A549 (cell line): ENCODE results near the gene TROAP. TPM values are rescaled to one million over a fixed set of nuclear protein-coding genes. Genes with fewer than 3 reads are reported as not detected.

ENCODE experiments used
- BHLHE40 ChIP-seq: IDR thresholded peaks from 2 replicates; pipeline ENCODE4 v1.6.1; 2012; ENCODE audit warnings: low read depth, low read length, inconsistent platforms
- CBX8 ChIP-seq: fragments of 200-600 bp; sonication (generic); IDR thresholded peaks from 2 replicates; pipeline ENCODE4 v1.6.1; 2016
- CHD2 ChIP-seq: fragments of 150-350 bp; IDR thresholded peaks from 2 replicates; pipeline ENCODE4 v1.6.1; 2014; ENCODE audit warnings: low read length; ENCODE audit not compliant: partially characterized antibody
- CHD4 ChIP-seq: fragments of 200-600 bp; sonication (generic); IDR thresholded peaks from 2 replicates; pipeline ENCODE4 v1.6.1; 2016; ENCODE audit warnings: antibody characterized with exemption, mild to moderate bottlenecking, borderline replicate concordance
- CTCF ChIP-seq: fragments of >200 bp; sonication (Bioruptor Twin); formaldehyde crosslinking; IDR thresholded peaks from 3 replicates; pipeline ENCODE4 v1.5.1; 2016
- E2F6 ChIP-seq: IDR thresholded peaks from 2 replicates; pipeline ENCODE4 v1.6.1; 2012; ENCODE audit warnings: low read depth, borderline replicate concordance
- ELK1 ChIP-seq: fragments of 150-350 bp; IDR thresholded peaks from 2 replicates; pipeline ENCODE4 v1.6.1; 2014; ENCODE audit warnings: low read depth, mild to moderate bottlenecking, low read length
- EP300 ChIP-seq, 2 experiments: fragments of >200 bp; sonication (Bioruptor Twin); formaldehyde crosslinking; IDR thresholded peaks; 2 replicates in 1 of 2; 3 replicates in 1 of 2; pipeline ENCODE4 v1.6.1; 2016 to 2017
- ESRRA ChIP-seq: fragments of 150-350 bp; IDR thresholded peaks from 2 replicates; pipeline ENCODE4 v1.6.1; 2014; ENCODE audit warnings: mild to moderate bottlenecking, low read length, borderline replicate concordance
- FOXS1 ChIP-seq: fragments of 250-450 bp; sonication (Bioruptor Pico); IDR thresholded peaks from 2 replicates; pipeline ENCODE4 v1.5.0; 2020; ENCODE audit warnings: mild to moderate bottlenecking, moderate library complexity
- HDAC2 ChIP-seq: fragments of 200-600 bp; sonication (generic); IDR thresholded peaks from 2 replicates; pipeline ENCODE4 v1.6.1; 2016
- HES2 ChIP-seq: fragments of >200 bp; sonication (Bioruptor Twin); formaldehyde crosslinking; IDR thresholded peaks from 2 replicates; pipeline ENCODE4 v1.6.1; 2016
- HEYL ChIP-seq: fragments of 250-450 bp; sonication (Bioruptor Pico); IDR thresholded peaks from 2 replicates; pipeline ENCODE4 v1.8.0; 2021; ENCODE audit warnings: mild to moderate bottlenecking, moderate library complexity
- HOXB13 ChIP-seq: fragments of 250-450 bp; sonication (Bioruptor Pico); IDR thresholded peaks from 2 replicates; pipeline ENCODE4 v1.5.0; 2020; ENCODE audit warnings: low read depth, mild to moderate bottlenecking, moderate library complexity
- HOXB5 ChIP-seq: fragments of 250-450 bp; sonication (Bioruptor Pico); IDR thresholded peaks from 2 replicates; pipeline ENCODE4 v1.5.0; 2020; ENCODE audit warnings: mild to moderate bottlenecking, moderate library complexity
- JUN ChIP-seq, 2 experiments: fragments of >200 bp; sonication (Bioruptor Twin); formaldehyde crosslinking; IDR thresholded peaks; 2 replicates in 1 of 2; 3 replicates in 1 of 2; pipeline ENCODE4 v1.6.1; 2016 to 2017
- KDM1A ChIP-seq: fragments of 200-600 bp; sonication (generic); IDR thresholded peaks from 2 replicates; pipeline ENCODE4 v1.6.1; 2016; ENCODE audit warnings: low read depth, mild to moderate bottlenecking
- KDM5A ChIP-seq: fragments of 200-600 bp; sonication (generic); IDR thresholded peaks from 2 replicates; pipeline ENCODE4 v1.6.1; 2016; ENCODE audit warnings: antibody characterized with exemption, mild to moderate bottlenecking
- MAZ ChIP-seq: fragments of 150-350 bp; IDR thresholded peaks from 2 replicates; pipeline ENCODE4 v1.6.1; 2014; ENCODE audit warnings: antibody characterized with exemption, low read depth, low read length, borderline replicate concordance
- MYC ChIP-seq: IDR thresholded peaks from 2 replicates; pipeline ENCODE4 v1.6.1; 2012; ENCODE audit warnings: mild to moderate bottlenecking, inconsistent platforms, low read length, improper control_type of control experiment, borderline replicate concordance
- NFE2L2 ChIP-seq: fragments of 150-350 bp; conservative IDR thresholded peaks from 2 replicates; pipeline ENCODE4 v1.6.1; 2014; ENCODE audit warnings: low read length
- NPAS2 ChIP-seq: fragments of 250-450 bp; sonication (Bioruptor Pico); IDR thresholded peaks from 2 replicates; pipeline ENCODE4 v1.8.0; 2022; ENCODE audit warnings: mild to moderate bottlenecking, moderate library complexity, borderline replicate concordance
- NR3C1 ChIP-seq: fragments of >200 bp; sonication (Bioruptor Twin); formaldehyde crosslinking; IDR thresholded peaks from 3 replicates; pipeline ENCODE4 v1.6.1; 2017
- PHF8 ChIP-seq: fragments of 200-600 bp; sonication (generic); IDR thresholded peaks from 2 replicates; pipeline ENCODE4 v1.6.1; 2016; ENCODE audit warnings: low read depth, mild to moderate bottlenecking, antibody characterized with exemption, moderate library complexity, borderline replicate concordance
- POLR2A ChIP-seq: IDR thresholded peaks from 2 replicates; pipeline ENCODE4 v1.6.1; 2012; ENCODE audit warnings: mild to moderate bottlenecking, low read length
- RAD21 ChIP-seq, 2 experiments: fragments of >200 bp in 1 of 2; sonication (Bioruptor Twin) in 1 of 2; formaldehyde crosslinking in 1 of 2; IDR thresholded peaks in 1 of 2; conservative IDR thresholded peaks in 1 of 2; 2 replicates in 1 of 2; 3 replicates in 1 of 2; pipeline ENCODE4 v1.6.1; 2012 to 2018; ENCODE audit warnings: inconsistent platforms in 1 of 2
- RARB ChIP-seq: fragments of 250-450 bp; sonication (Bioruptor Pico); IDR thresholded peaks from 2 replicates; pipeline ENCODE4 v1.8.0; 2021; ENCODE audit warnings: mild to moderate bottlenecking, moderate library complexity
- SREBF2 ChIP-seq: fragments of 450-650 bp; IDR thresholded peaks from 2 replicates; pipeline ENCODE4 v1.6.1; 2014; ENCODE audit warnings: mild to moderate bottlenecking, moderate library complexity
- TP53 ChIP-seq: fragments of 250-450 bp; sonication (Bioruptor Pico); IDR thresholded peaks from 2 replicates; pipeline ENCODE4 v1.5.0; 2021; ENCODE audit warnings: mild to moderate bottlenecking, moderate library complexity
- ZC3H11A ChIP-seq: fragments of 450-650 bp; IDR thresholded peaks from 2 replicates; pipeline ENCODE4 v1.6.1; 2014; ENCODE audit warnings: antibody characterized with exemption, mild to moderate bottlenecking
- ZFP36 ChIP-seq: fragments of 450-650 bp; IDR thresholded peaks from 2 replicates; pipeline ENCODE4 v1.6.1; 2014; ENCODE audit warnings: borderline replicate concordance; ENCODE audit not compliant: partially characterized antibody
- ZSCAN20 ChIP-seq: fragments of 250-450 bp; sonication (Bioruptor Pico); IDR thresholded peaks from 2 replicates; pipeline ENCODE4 v1.8.0; 2022; ENCODE audit warnings: mild to moderate bottlenecking, moderate library complexity
- polyA plus RNA-seq, 4 experiments: library from polyadenylated mRNA; depleted of rRNA in 3 of 4; stranded (reverse); fragments of >200 nt; fragmentation: RNase III in 1 of 4; extraction: RNeasy Plus Mini Kit Qiagen cat#74134 plus additional on column Dnase treatment in 1 of 4; gene quantifications; 2 replicates in 3 of 4; 3 replicates in 1 of 4; pipeline ENCODE4 v1.2.3, GENCODE V29; 2011 to 2017

TROAP gene
- polyA plus RNA-seq, 2 of the 4 experiments (the other 2 are of a cell fraction): 50.0 to 55.5 TPM

GRCh38 chr12:49322708-49323523 lies at the start of gene TROAP (continued):
- no peak for TF ChIP-seq CHD4
- TF ChIP-seq HES2: no peak
- TF ChIP-seq MYC: no peak
- no peak for TF ChIP-seq EP300 (IDR thresholded peaks at IDR 0.05)
- no peak for TF ChIP-seq HEYL (CRISPR knock-in tag)
- TF ChIP-seq KDM5A: peak; percentile 98
- no peak for TF ChIP-seq NFE2L2
- peak; percentile 33; the same call in 1 of the 2 replicates for TF ChIP-seq PHF8
- no peak for TF ChIP-seq MAZ
- peak; percentile 30 to 77; a peak in 2 of 5 replicates for TF ChIP-seq JUN (IDR thresholded peaks at IDR 0.05)
- no peak for TF ChIP-seq ZFP36
- no peak for TF ChIP-seq HOXB5 (CRISPR knock-in tag)
- TF ChIP-seq CTCF: no peak
- TF ChIP-seq RAD21 (conservative IDR thresholded peaks at IDR 0.05 in 1 of 2, IDR thresholded peaks at IDR 0.05 in 1 of 2): no peak
- TF ChIP-seq ESRRA: no peak
- TF ChIP-seq NPAS2 (CRISPR knock-in tag): no peak
- TF ChIP-seq RARB (CRISPR knock-in tag): no peak
- no peak for TF ChIP-seq NR3C1
- TF ChIP-seq TP53 (CRISPR knock-in tag): no peak
- no peak for TF ChIP-seq ZSCAN20
- peak; percentile 51; the same call in 1 of the 2 replicates for TF ChIP-seq E2F6
- no peak for TF ChIP-seq FOXS1 (CRISPR knock-in tag)
- TF ChIP-seq HDAC2: peak; percentile 98
- TF ChIP-seq BHLHE40: no peak
- TF ChIP-seq SREBF2: no peak
- peak; percentile 14; the same call in 1 of the 2 replicates for TF ChIP-seq KDM1A
- no peak for TF ChIP-seq HOXB13 (CRISPR knock-in tag)
- TF ChIP-seq POLR2A: peak; percentile 94
- peak; percentile 86 for TF ChIP-seq CHD2
- TF ChIP-seq CBX8: no peak
- no peak for TF ChIP-seq ZC3H11A
- TF ChIP-seq ELK1: no peak
